ENCODE data around the gene APLN. TPM values are rescaled to one million over a fixed set of nuclear protein-coding genes. Genes with fewer than 3 reads are reported as not detected.

Gene APLN
- 0.51 and 1.2 TPM in 2 replicates for total RNA-seq

GRCh38 chrX:129654652-129655546 lies at the start of gene APLN:
Gene APLN, minus strand, starts transcription at chrX:129654956. Its CDS starts 326 bp downstream, at chrX:129654630.

Other genes with a start within 250 kb of the APLN start
- 86.4 and 115 TPM in 2 replicates for gene SMARCA1, start 131.5 kb downstream of the APLN start, total RNA-seq
- gene OCRL, start 114.7 kb downstream of the APLN start, total RNA-seq = 30.3 and 37.0 TPM in 2 replicates
- not detected in 2 replicates for gene XPNPEP2, start 84.0 kb upstream of the APLN start, total RNA-seq
- not detected in 2 replicates for gene SASH3, start 125.0 kb upstream of the APLN start, total RNA-seq
- gene ZDHHC9, start 188.9 kb upstream of the APLN start, total RNA-seq = 24.3 and 32.0 TPM in 2 replicates

All from smooth muscle cell of the umbilical artery (primary cell).